Panc1 (cell line): ENCODE data around the gene PLCH1. TPM values are rescaled to one million over a fixed set of nuclear protein-coding genes. Genes with fewer than 3 reads are reported as not detected.

ENCODE experiments used
- ATAC-seq: fragments of 200-7000 bp; cut with Tn5 transposase; 2 replicates; pipeline ENCODE4 v1.9.1; 2020; ENCODE audit warnings: mild to moderate bottlenecking, moderate library complexity
- BruUV-seq: library from RNA; stranded (reverse); fragments of 400-500 nt; replicated peaks from 2 replicates; lab custom pipeline; 2021; lab: Mats Ljungman, UMichigan
- CTCF ChIA-PET: fragments of 300-600 bp; sonication (Branson Sonifier 250); formaldehyde crosslinking; loops from one replicate; lab custom pipeline; 2022; ENCODE audit warnings: antibody characterized with exemption; lab: Charles Lee
- POLR2A ChIA-PET: fragments of 300-600 bp; sonication (Branson Sonifier 250); formaldehyde crosslinking; loops from one replicate; lab custom pipeline; 2022; ENCODE audit warnings: antibody characterized with exemption; lab: Charles Lee
- DNase-seq: peaks from one replicate; pipeline ENCODE4 v3.0.0-alpha.2; 2010; ENCODE audit warnings: low read depth, low spot score
- H3K27ac ChIP-seq: 2 replicates; pipeline ENCODE4 v1.5.1; 2011; ENCODE audit warnings: mild to moderate bottlenecking, low read length, inconsistent platforms
- H3K27me3 ChIP-seq: fragments of 200-500 bp; sonication (Bioruptor generic); 2 replicates; pipeline ENCODE4 v1.6.0; 2014; ENCODE audit warnings: low read length, inconsistent platforms; ENCODE audit not compliant: control insufficient read depth, insufficient read depth
- H3K36me3 ChIP-seq: fragments of 200-500 bp; sonication (Bioruptor generic); 2 replicates; pipeline ENCODE4 v1.5.1; 2014; ENCODE audit warnings: inconsistent platforms, mild to moderate bottlenecking, low read length, moderate library complexity; ENCODE audit not compliant: control insufficient read depth, insufficient read depth
- H3K4me1 ChIP-seq: 2 replicates; pipeline ENCODE4 v1.5.1; 2011; ENCODE audit warnings: inconsistent platforms, mild to moderate bottlenecking, low read length, moderate library complexity; ENCODE audit not compliant: control insufficient read depth, insufficient read depth
- H3K4me3 ChIP-seq, 2 experiments: 2 replicates each; pipeline ENCODE4 v1.5.1; 2011 to 2012; ENCODE audit warnings: low read depth in 2 of 2, low read length in 2 of 2, mild to moderate bottlenecking in 2 of 2, inconsistent platforms in 1 of 2, moderate library complexity in 1 of 2
- H3K9me3 ChIP-seq: fragments of 200-500 bp; sonication (Bioruptor generic); 2 replicates; pipeline ENCODE4 v1.5.1; 2014; ENCODE audit warnings: low read depth, mild to moderate bottlenecking, inconsistent platforms, low read length, moderate library complexity; ENCODE audit not compliant: control insufficient read depth, insufficient read depth
- POLR2AphosphoS5 ChIP-seq: IDR thresholded peaks from 2 replicates; pipeline ENCODE4 v1.6.1; 2012; ENCODE audit warnings: mild to moderate bottlenecking, low read depth, low read length, moderate library complexity
- SIN3A ChIP-seq: IDR thresholded peaks from 2 replicates; pipeline ENCODE4 v1.6.1; 2012; ENCODE audit warnings: low read depth, mild to moderate bottlenecking, low read length, moderate library complexity, borderline replicate concordance; ENCODE audit not compliant: insufficient read depth
- TCF7L2 ChIP-seq: IDR thresholded peaks from 2 replicates; pipeline ENCODE4 v1.6.1; 2011; ENCODE audit warnings: mild to moderate bottlenecking, low read depth, low read length, inconsistent platforms
- in situ Hi-C: cut with HindIII; loops from 2 replicates; pipeline ENCODE4 v1.10.0; 2016; ENCODE audit warnings: low sequenced_read_pairs, low pct_unique_long_range_greater_than_20kb
- intact Hi-C: fragments of 100-400 bp; cut with micrococcal nuclease; formaldehyde crosslinking; loops from one replicate; pipeline ENCODE4 v1.10.0; 2022; ENCODE audit not compliant: unreplicated experiment
- total RNA-seq: library from RNA; stranded (reverse); gene quantifications from one replicate; pipeline ENCODE4 v1.2.1, GENCODE V29; 2021; ENCODE audit not compliant: unreplicated experiment
- TF ChIP-seq, protein P1 (sequence below), 2 experiments: IDR thresholded peaks; 2 replicates each; pipeline ENCODE4 v1.6.1; 2011 to 2012; ENCODE audit warnings: low read depth in 2 of 2, control low read depth in 1 of 2, low read length in 1 of 2, mild to moderate bottlenecking in 1 of 2, moderate library complexity in 1 of 2; ENCODE audit not compliant: insufficient read depth in 1 of 2
- TF ChIP-seq, protein P2 (sequence below): fragments of 450-650 bp; IDR thresholded peaks from 2 replicates; pipeline ENCODE4 v1.5.1; 2017; ENCODE audit warnings: mild to moderate bottlenecking

PLCH1 gene
- total RNA-seq, 1 experiment from 2014 or later: 0.03 TPM

- peaks cover 13% of the 10 kb centered on the region; the same call in 1 of the 2 replicates for H3K27me3 ChIP-seq
Measured at GRCh38 chr3:155697542-155697941, 47.3 kb downstream of the PLCH1 start.

DNA sequence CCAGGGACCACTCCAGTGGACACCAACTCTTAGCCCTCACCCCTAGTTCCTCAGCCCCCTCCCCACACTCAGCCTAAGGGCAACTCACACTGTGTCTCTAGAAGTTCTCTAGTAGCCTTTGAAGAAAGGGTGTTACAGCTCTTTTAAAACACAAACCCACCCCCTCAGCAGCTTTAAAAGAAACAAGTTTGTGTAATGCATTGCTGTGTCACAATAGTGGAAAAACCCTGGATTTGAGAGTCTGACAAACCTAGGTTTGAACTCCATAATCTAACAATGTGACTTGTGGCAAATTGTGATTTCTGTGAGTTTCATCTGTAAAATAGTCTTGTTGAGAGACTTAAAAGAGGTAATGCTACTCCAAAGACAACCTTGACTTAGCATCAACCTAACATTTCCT lies 54.0 kb downstream of the PLCH1 start:
- BruUV-seq: no TSS peak
- no peak overlapping the region for H3K4me3 ChIP-seq
- DNase-seq (no peak), ATAC-seq (no peak)
- in situ Hi-C loops: no loop called here
- intact Hi-C loops: no loop called here
- TF ChIP-seq POLR2AphosphoS5 (no peak), SIN3A (no peak)
- H3K27ac ChIP-seq: no peak overlapping the region
- no peaks in the 10 kb centered on the region for H3K27me3 ChIP-seq
- POLR2A ChIA-PET: no interaction called here
- no peaks in the 10 kb centered on the region for H3K9me3 ChIP-seq
- no peaks in the 10 kb centered on the region for H3K36me3 ChIP-seq
- H3K4me1 ChIP-seq: no peaks in the 10 kb centered on the region
- CTCF ChIA-PET: no interaction called here

More at GRCh38 chr3:155697542-155697941, 47.3 kb downstream of the PLCH1 start:
- POLR2A ChIA-PET: no interaction called here
- Histone ChIP-seq H3K9me3 (no peaks in the 10 kb centered on the region), H3K36me3 (no peaks in the 10 kb centered on the region), H3K27ac (no peak overlapping the region), H3K4me1 (no peaks in the 10 kb centered on the region), H3K4me3 (no peak overlapping the region)
- DNase-seq (no peak), ATAC-seq (no peak)
- CTCF ChIA-PET: no interaction called here
- in situ Hi-C loops: no loop called here
- no TSS peak for BruUV-seq
- TF ChIP-seq SIN3A (no peak), POLR2AphosphoS5 (no peak), TCF7L2 (no peak)
- TF ChIP-seq, protein P1, sequence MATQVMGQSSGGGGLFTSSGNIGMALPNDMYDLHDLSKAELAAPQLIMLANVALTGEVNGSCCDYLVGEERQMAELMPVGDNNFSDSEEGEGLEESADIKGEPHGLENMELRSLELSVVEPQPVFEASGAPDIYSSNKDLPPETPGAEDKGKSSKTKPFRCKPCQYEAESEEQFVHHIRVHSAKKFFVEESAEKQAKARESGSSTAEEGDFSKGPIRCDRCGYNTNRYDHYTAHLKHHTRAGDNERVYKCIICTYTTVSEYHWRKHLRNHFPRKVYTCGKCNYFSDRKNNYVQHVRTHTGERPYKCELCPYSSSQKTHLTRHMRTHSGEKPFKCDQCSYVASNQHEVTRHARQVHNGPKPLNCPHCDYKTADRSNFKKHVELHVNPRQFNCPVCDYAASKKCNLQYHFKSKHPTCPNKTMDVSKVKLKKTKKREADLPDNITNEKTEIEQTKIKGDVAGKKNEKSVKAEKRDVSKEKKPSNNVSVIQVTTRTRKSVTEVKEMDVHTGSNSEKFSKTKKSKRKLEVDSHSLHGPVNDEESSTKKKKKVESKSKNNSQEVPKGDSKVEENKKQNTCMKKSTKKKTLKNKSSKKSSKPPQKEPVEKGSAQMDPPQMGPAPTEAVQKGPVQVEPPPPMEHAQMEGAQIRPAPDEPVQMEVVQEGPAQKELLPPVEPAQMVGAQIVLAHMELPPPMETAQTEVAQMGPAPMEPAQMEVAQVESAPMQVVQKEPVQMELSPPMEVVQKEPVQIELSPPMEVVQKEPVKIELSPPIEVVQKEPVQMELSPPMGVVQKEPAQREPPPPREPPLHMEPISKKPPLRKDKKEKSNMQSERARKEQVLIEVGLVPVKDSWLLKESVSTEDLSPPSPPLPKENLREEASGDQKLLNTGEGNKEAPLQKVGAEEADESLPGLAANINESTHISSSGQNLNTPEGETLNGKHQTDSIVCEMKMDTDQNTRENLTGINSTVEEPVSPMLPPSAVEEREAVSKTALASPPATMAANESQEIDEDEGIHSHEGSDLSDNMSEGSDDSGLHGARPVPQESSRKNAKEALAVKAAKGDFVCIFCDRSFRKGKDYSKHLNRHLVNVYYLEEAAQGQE (IDR thresholded peaks at IDR 0.05; ENCODE audit: insufficient read depth in 1 of 2, low read depth in 2 of 2, low read length in 1 of 2): no peak
- TF ChIP-seq, protein P2, sequence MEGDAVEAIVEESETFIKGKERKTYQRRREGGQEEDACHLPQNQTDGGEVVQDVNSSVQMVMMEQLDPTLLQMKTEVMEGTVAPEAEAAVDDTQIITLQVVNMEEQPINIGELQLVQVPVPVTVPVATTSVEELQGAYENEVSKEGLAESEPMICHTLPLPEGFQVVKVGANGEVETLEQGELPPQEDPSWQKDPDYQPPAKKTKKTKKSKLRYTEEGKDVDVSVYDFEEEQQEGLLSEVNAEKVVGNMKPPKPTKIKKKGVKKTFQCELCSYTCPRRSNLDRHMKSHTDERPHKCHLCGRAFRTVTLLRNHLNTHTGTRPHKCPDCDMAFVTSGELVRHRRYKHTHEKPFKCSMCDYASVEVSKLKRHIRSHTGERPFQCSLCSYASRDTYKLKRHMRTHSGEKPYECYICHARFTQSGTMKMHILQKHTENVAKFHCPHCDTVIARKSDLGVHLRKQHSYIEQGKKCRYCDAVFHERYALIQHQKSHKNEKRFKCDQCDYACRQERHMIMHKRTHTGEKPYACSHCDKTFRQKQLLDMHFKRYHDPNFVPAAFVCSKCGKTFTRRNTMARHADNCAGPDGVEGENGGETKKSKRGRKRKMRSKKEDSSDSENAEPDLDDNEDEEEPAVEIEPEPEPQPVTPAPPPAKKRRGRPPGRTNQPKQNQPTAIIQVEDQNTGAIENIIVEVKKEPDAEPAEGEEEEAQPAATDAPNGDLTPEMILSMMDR: no peak
- intact Hi-C loops: no loop called here

- Histone ChIP-seq H3K4me3 (no peak overlapping the region), H3K36me3 (no peaks in the 10 kb centered on the region), H3K4me1 (no peaks in the 10 kb centered on the region), H3K27me3 (no peaks in the 10 kb centered on the region), H3K27ac (no peak overlapping the region), H3K9me3 (no peaks in the 10 kb centered on the region)
- DNase-seq (no peak), ATAC-seq (no peak)
- CTCF ChIA-PET: interaction anchor here (0.6 kb wide), 1 partner anchor 312 kb away, joined by 3 read pairs; no protein-coding TSS in a partner anchor
- POLR2A ChIA-PET: no interaction called here
- TF ChIP-seq TCF7L2: no peak
- TF ChIP-seq, protein P1 (IDR thresholded peaks at IDR 0.05; ENCODE audit: insufficient read depth in 1 of 2, low read depth in 2 of 2, low read length in 1 of 2): no peak
- TF ChIP-seq, protein P2: no peak
- TF ChIP-seq SIN3A: no peak
- TF ChIP-seq POLR2AphosphoS5: no peak
- BruUV-seq: no TSS peak
- in situ Hi-C loops (no loop called here), intact Hi-C loops (no loop called here)
Measured at GRCh38 chr3:155688481-155688880, 56.4 kb downstream of the PLCH1 start.
